H7 (cell line): Measurements from ENCODE around the gene LYAR. TPM values are rescaled to one million over a fixed set of nuclear protein-coding genes. Genes with fewer than 3 reads are reported as not detected.

ENCODE experiments used
- DNase-seq: peaks from one replicate; pipeline ENCODE4 v3.0.0; 2012
- H3K27me3 ChIP-seq: 2 replicates; pipeline ENCODE4 v1.6.0; 2011; ENCODE audit warnings: mild to moderate bottlenecking, low read length; ENCODE audit not compliant: control insufficient read depth, insufficient read depth
- H3K36me3 ChIP-seq: replicated peaks from 2 replicates; pipeline ENCODE4 v1.5.1; 2011; ENCODE audit warnings: low read length; ENCODE audit not compliant: control insufficient read depth, insufficient read depth
- H3K4me3 ChIP-seq: 2 replicates; pipeline ENCODE4 v1.5.1; 2011; ENCODE audit warnings: low read depth, mild to moderate bottlenecking, control low read depth, low read length, moderate library complexity; ENCODE audit not compliant: insufficient read depth
- total RNA-seq: library from RNA; depleted of rRNA; stranded (reverse); fragments of >200 nt; shearing (Covaris generic); gene quantifications from 2 replicates; pipeline ENCODE4 v1.2.3, GENCODE V29; 2014; rRNA removed

Gene LYAR, protein sequence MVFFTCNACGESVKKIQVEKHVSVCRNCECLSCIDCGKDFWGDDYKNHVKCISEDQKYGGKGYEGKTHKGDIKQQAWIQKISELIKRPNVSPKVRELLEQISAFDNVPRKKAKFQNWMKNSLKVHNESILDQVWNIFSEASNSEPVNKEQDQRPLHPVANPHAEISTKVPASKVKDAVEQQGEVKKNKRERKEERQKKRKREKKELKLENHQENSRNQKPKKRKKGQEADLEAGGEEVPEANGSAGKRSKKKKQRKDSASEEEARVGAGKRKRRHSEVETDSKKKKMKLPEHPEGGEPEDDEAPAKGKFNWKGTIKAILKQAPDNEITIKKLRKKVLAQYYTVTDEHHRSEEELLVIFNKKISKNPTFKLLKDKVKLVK
- total RNA-seq = 31.1 and 39.9 TPM in 2 replicates

DNA sequence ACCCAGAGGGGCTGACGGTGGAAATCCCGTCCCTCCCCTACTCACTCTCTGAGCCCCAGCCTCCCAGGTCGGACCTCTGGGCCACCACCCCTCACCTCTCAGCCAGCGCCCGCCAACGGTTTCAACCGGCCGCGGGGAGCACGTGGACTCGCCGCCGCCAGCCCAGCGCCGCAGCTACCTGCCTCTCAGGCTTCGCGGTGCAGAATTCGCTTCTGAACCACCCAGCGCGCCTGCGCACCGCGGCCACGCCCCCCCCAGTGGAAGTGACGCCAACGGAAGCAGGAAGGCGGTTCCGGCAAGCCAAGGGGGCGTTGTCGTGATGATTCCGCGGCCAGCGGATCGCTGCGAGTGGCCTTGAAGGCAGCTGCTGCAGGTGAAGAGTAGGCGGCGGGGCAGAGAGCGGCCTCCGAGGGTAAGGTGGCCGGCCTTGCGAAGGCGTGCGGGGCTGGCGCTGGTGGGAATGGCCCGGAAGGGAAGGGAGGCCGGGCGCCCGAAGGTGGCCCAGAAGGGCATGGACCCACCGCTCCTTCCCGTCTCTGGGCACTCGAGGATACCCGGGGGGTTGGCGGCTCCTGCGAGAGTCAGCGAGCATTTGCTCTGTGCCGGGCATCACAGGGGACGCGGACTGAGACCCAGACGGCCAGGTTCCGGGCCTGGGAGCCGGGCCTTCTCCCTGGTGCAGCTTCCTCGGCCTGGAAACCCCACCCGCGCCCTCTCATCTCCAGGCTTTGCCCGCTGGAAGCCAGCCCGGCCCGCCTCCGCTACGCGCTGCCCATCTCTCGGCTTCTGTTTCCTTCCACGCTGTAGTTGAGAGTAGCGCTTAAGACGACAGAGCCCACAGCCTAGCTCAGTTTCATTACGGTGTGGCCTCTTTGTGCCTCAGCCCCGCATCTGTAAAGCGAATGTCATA, at the start of gene LYAR, which contains the start of gene ZBTB49:
LYAR (minus strand) TSS at position 214 of the 910 bp plus-strand sequence. CDS start 6,412 bp downstream, outside the sequence.
ZBTB49 (plus strand) TSS at position 311 of the 910 bp plus-strand sequence. CDS start 9,695 bp downstream, outside the sequence.
- Histone ChIP-seq H3K36me3 (peaks cover 7% of the 10 kb centered on the region), H3K27me3 (no peaks in the 10 kb centered on the region), H3K4me3 (peak within 1 kb of the TSS; percentile 93)
- DNase-seq = peak; percentile 97

DNA sequence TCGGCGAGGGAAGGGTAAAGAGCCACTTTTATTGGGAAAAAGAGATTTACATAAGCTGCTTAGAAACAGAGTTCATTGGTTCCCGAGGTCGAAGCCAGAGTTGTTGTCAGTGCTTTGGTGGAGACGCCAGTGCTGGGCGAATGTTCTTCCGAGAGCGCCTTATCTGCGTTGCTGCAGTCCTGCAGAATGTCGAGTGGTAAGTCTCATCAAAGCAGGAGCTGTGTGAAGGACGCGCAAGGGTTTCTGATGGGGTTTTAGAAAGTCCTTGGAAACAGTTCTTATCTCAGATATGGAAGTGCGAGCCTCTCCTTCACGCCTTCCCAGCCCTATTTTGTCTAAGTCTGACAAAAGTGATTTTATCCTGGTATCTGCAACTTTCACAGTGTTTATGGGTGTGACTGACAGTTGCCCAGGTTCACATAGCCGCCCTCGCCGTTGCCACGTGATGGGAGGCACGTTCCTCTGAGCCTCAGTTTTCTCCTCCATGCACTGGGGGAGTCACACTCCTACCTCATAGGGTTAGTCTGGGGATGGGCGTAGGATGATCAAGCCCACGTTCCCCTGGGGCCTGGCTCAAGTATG, 49.6 kb upstream of the LYAR start:
- Histone ChIP-seq H3K4me3 (no peak overlapping the region), H3K27me3 (no peaks in the 10 kb centered on the region), H3K36me3 (no peaks in the 10 kb centered on the region)
- DNase-seq = no peak

DNA sequence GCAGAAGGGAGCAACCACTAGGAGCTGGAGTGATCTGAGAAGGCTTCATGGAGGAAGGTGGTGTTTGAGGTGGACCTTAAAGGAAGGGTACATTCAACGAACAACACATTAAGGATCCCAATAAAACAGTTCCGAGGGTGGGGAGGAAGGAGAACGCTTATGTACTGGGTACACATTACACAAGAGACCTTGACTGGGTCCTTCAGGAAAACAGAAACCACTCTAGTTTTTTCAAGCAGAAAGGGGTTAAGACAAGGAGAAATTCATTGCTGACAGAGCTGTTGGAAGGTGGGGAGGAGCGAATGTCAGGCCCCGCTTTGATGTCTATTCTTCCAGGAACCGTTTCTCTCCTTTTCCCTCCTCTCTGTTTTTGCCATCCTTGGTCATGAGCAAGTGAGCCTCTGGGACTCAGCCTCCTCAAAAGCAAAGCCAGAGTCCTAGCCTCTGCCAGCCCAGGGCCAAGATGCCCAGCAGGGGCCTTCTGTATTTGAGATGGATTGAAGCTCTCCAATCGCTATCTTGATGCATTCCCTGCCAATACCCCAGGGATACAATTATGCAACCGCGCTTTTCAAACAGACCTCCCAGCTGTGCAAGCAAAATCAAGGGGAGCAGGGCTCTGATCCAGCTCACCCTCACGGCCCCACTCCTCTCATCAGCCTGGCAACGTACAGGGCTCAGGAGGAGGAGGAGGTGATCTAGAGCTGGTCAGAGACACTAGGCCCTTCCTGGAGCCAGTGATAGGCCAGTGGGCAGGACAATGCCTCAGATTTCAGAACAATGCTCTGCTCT, 48.5 kb upstream of the LYAR start:
- Histone ChIP-seq H3K27me3 (no peaks in the 10 kb centered on the region), H3K36me3 (no peaks in the 10 kb centered on the region), H3K4me3 (no peak overlapping the region)
- DNase-seq = no peak

DNA sequence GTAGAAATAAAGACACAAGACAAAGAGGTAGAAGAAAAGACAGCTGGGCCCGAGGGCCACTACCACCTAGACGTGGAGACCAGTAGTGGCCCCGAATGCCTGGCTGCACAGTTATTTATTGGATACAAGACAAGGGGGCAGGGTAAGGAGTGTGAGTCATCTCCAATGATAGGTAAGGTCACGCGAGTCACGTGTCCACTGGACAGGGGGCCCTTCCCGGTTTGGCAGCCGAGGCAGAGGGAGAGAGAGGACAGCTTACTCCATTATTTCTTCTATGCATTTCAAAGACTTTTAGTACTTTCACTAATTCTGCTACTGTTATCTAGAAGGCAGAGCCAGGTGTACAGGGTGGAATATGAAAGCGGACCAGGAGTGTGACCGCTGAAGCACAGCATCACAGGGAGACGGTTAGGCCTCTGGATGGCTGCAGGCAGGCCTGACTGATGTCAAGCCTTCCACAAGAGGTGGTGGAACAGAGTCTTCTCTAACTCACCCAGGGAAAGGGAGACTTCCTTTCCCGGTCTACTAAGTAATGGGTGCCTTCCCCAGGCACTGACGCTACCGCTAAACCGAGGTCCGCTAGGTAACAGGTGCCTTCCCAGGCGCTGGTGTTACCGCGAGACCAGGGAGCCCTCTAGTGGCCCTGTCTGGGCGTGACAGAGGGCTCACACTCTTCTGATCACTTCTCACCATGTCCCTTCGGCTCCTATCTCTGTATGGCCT, 45.0 kb upstream of the LYAR start:
- Histone ChIP-seq H3K36me3 (no peaks in the 10 kb centered on the region), H3K27me3 (no peaks in the 10 kb centered on the region), H3K4me3 (no peak overlapping the region)
- DNase-seq = peak; percentile 66

DNA sequence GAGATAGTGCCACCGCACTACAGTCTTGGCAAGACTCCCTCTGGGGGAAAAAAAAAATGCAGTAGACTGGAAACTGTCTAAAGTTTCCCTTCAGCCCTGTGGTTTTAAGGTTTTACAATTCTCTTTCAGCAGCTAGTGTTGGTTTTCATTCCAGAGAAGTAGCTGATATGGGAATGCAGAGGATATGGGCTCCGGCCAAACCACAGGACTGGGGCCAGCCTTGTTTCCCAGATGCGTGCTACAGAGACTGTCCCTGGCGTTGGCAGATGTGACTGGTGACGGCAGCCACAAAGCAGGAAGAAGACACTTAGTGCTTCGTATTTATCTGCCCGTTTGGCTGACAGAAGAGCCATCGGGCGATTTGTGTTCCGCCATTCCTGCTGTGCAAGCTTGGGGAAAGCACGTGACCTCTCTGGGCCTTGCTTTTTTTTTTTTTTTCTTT, 43.3 kb upstream of the LYAR start:
- no peak for DNase-seq
- Histone ChIP-seq H3K27me3 (no peaks in the 10 kb centered on the region), H3K4me3 (no peak overlapping the region), H3K36me3 (no peaks in the 10 kb centered on the region)

DNA sequence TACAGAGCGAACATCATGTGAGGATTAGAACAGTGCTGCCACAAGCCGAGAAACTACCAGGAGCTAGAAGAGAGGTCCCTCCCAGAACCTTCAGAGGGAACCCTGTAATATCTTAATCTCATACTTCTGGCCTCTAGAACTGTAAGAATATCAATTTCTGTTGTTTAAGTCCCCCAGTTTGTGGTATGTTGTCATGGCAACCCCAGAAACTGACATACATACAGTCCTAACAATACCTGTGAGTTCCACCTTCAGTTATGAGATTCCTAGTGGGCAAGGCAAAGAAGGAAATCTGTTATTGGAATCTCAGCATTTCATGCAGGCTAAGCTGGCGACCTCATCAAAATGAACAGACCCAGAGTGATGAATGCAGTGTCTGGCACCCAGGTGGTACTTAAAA, 42.6 kb upstream of the LYAR start:
- Histone ChIP-seq H3K36me3 (no peaks in the 10 kb centered on the region), H3K27me3 (no peaks in the 10 kb centered on the region), H3K4me3 (no peak overlapping the region)
- no peak for DNase-seq

DNA sequence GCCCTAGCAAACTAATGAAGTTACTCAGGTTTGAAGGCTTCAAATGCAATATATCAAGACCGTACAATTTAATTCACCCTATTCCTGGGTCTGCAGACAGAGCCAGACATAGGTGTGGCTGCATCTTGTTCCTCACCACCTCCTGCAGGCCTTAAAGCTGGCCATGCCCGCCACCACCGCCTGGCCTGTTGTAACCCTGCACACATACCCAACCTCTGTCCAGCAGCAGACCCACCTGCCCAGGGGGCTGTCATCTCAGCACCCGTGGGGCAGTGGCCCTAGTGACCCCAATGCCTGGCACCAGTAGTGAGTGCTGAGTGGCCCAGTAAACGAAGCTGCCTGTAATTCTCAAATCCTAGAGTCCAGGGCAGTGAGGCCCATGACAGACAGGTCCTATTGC, 40.8 kb upstream of the LYAR start:
- no peak overlapping the region for H3K4me3 ChIP-seq
- no peak for DNase-seq
- H3K27me3 ChIP-seq = no peaks in the 10 kb centered on the region
- H3K36me3 ChIP-seq = no peaks in the 10 kb centered on the region

DNA sequence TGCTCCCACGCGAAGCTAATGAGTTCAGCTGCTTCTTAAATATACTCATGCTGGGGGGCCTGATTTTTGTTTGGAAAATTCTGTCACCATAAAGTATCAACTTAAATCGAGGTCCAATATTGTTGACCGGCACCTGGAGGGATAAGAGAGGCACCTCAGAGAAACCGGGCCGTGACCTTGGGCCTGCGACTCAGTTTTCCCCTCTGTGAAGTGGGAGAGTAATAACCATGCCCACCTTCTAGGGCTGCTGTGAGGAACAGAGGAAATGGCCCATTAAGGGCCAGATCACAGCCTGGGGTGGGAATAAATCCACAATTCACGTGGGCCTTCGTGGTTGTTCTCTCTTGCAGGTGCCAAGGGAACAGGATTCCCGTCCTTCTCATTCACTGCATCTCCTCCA, 39.5 kb upstream of the LYAR start:
- no peak for DNase-seq
- no peaks in the 10 kb centered on the region for H3K27me3 ChIP-seq
- no peaks in the 10 kb centered on the region for H3K36me3 ChIP-seq
- no peak overlapping the region for H3K4me3 ChIP-seq

DNA sequence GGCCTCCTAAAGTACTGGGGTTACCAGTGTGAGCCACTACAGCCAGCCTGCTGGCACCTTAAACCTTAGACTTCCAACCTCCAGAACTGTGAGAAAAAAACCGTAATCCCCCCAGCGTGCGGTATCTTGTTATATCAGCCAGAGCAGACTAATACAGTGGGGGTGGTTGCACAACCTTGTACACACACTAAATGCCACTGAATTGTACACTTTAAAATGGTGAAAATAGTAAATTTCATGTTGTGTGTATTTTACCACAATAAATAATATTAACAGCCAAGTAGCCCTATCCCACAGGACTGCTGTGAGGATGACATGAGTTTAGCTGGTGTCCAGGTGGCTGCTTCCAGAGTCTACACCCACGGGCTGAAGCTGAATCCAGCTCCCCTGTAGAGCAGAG, 38.9 kb upstream of the LYAR start:
- no peaks in the 10 kb centered on the region for H3K27me3 ChIP-seq
- DNase-seq = no peak
- no peak overlapping the region for H3K4me3 ChIP-seq
- H3K36me3 ChIP-seq = no peaks in the 10 kb centered on the region

DNA sequence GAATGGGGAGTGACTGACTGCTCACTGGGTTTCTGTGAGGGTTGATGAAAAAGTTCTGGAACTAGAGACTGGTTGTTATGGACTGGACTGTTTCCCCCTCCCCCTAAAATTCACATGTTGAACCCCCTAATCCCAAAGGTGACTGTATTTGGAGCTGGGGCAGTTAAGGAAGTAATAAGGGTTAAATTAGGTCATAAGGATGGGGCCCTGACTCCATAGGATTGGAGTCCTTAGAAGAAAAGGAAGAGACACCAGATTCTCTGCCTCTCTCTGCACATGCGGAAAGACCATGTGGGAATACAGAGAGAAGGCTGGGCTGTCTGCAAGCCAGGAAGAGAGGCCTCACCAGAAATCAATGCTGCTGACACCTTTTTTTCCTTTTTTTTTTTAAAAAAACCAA, 38.3 kb upstream of the LYAR start:
- no peak for DNase-seq

DNA sequence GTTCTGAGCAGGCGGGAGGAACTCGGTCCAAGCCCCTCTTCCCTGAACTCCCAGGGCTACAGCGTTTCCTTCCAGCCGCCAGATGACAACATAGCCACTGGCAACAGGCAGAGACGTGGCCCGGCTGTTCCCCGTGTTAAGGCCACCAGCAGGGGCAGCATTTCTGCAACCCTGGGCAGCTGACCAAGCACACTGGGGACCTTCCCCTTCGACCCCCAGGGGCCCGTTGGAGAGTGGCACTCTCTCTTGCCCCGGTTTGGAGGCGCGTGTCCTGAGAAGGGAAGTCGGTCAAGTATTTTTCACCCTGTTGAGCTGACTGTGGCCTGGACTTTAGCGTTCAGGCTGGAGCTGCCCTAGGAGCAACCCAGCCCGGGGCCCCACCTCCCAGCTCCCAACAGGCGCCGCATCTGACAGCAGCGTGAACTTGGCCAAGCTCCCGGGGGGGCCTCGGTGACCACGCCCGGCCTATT, 37.7 kb upstream of the LYAR start:
- Histone ChIP-seq H3K36me3 (no peaks in the 10 kb centered on the region), H3K27me3 (no peaks in the 10 kb centered on the region), H3K4me3 (no peak overlapping the region)
- peak; percentile 91 for DNase-seq

More for the DNA sequence above, 38.3 kb upstream of the LYAR start:
- Histone ChIP-seq H3K36me3 (no peaks in the 10 kb centered on the region), H3K27me3 (no peaks in the 10 kb centered on the region), H3K4me3 (no peak overlapping the region)

DNA sequence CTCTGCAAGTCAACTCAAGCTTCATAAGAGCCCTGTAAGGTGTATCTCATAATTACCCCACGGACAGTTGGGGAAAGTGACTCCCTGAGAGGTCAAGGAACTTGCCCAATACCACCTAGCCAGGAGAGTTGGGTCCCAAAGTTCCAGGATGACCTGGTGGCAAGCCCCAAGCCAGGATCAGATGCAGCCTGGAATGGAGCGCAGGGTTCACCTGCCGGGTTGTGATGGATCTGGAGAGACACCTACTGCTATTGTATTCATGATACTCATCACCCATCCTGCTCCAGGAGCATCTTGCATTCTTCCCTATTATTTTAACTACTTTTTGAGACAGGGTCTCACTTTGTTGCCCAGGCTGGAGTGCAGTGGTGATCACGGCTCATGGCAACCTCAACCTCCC, 36.2 kb upstream of the LYAR start:
- no peaks in the 10 kb centered on the region for H3K27me3 ChIP-seq
- DNase-seq = no peak
- peaks cover 2% of the 10 kb centered on the region; the same call in 1 of the 2 replicates for H3K36me3 ChIP-seq
- H3K4me3 ChIP-seq = no peak overlapping the region

DNA sequence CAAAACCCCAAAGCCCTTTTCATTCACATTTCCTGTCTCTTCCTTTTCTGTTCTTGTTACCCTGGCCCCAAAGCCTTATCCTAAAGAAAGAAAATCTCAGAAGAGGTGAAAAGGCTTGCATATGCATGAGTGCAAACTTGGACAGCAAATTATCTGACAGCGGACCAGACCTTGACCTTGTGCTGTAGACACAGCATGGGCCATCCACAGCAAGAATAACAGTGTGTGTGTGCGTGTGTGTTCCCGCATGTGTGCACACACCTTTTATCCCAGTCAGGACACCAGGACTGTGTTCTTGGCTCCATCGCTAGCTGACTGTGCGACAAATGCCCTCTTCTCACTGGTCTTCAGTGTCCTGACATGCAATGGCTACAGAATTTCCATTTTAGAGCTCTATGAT, 35.4 kb upstream of the LYAR start:
- DNase-seq = no peak
- peaks cover 4% of the 10 kb centered on the region; the same call in 1 of the 2 replicates for H3K36me3 ChIP-seq

More for the DNA sequence above, 35.4 kb upstream of the LYAR start:
- Histone ChIP-seq H3K27me3 (no peaks in the 10 kb centered on the region), H3K4me3 (no peak overlapping the region)
